ENCODE data around the gene HDAC4. TPM values are rescaled to one million over a fixed set of nuclear protein-coding genes. Genes with fewer than 3 reads are reported as not detected.

The HDAC4 gene
- total and polyA plus RNA-seq, 9 of the 15 experiments (the other 6 are each of a cell fraction or from before 2014, with no cell fraction given), result 0.11 to 20.2 (median 4.0) TPM

- TF ChIP-seq, protein P1, sequence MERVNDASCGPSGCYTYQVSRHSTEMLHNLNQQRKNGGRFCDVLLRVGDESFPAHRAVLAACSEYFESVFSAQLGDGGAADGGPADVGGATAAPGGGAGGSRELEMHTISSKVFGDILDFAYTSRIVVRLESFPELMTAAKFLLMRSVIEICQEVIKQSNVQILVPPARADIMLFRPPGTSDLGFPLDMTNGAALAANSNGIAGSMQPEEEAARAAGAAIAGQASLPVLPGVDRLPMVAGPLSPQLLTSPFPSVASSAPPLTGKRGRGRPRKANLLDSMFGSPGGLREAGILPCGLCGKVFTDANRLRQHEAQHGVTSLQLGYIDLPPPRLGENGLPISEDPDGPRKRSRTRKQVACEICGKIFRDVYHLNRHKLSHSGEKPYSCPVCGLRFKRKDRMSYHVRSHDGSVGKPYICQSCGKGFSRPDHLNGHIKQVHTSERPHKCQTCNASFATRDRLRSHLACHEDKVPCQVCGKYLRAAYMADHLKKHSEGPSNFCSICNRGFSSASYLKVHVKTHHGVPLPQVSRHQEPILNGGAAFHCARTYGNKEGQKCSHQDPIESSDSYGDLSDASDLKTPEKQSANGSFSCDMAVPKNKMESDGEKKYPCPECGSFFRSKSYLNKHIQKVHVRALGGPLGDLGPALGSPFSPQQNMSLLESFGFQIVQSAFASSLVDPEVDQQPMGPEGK (CRISPR knock-in tag; IDR thresholded peaks at IDR 0.05; ENCODE audit: borderline replicate concordance), result no peak
- TF ChIP-seq, protein P2, sequence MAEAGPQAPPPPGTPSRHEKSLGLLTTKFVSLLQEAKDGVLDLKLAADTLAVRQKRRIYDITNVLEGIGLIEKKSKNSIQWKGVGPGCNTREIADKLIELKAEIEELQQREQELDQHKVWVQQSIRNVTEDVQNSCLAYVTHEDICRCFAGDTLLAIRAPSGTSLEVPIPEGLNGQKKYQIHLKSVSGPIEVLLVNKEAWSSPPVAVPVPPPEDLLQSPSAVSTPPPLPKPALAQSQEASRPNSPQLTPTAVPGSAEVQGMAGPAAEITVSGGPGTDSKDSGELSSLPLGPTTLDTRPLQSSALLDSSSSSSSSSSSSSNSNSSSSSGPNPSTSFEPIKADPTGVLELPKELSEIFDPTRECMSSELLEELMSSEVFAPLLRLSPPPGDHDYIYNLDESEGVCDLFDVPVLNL (CRISPR knock-in tag; IDR thresholded peaks at IDR 0.05; ENCODE audit: low read depth), result no peak
- TF ChIP-seq ZNF444 (CRISPR knock-in tag; IDR thresholded peaks at IDR 0.05), result no peak
- TF ChIP-seq TFAM (CRISPR knock-in tag; conservative IDR thresholded peaks at IDR 0.05), result no peak
Measured at GRCh38 chr2:239146011-239146641, 254.7 kb downstream of the HDAC4 start (continued).

DNA sequence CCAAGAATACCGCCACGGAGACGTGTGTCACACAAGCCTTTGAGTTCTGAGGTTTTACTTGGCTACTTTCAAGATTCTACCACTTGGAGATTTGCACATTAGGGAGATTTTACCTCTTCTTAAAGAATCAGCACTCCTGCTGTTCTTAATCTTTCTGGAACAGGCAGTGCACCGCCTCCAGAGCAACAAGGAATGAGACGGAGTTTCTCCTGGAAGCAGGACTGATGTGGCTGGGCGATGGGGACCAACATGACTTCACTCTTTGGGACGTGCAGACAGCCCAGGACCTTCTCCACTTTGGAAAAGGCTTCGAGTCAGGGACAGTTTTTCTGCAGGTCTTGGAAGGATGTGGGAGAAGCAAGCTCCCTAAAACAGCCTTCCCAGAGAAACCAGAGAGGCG, 255.2 kb downstream of the HDAC4 start:
- TF ChIP-seq STAT5A (IDR thresholded peaks at IDR 0.05; ENCODE audit: borderline replicate concordance, low read length), result no peak
- DNase-seq (ENCODE audit: extremely low read depth in 1 of 4, low spot score in 3 of 4) (no peak), ATAC-seq (no peak), FAIRE-seq (no peak)
- Histone ChIP-seq H3K27ac (ENCODE audit: extremely low read depth, low read depth, low read length) (no peak overlapping the region), H3K4me3 (no peak overlapping the region), H3K9me3 (replicated peaks; ENCODE audit: control insufficient read depth, insufficient read depth, low read depth, low read length) (no peaks in the 10 kb centered on the region), H3K79me2 (ENCODE audit: control insufficient read depth, insufficient read depth, low read length) (no peaks in the 10 kb centered on the region), H3K27me3 (ENCODE audit: control insufficient read depth in 2 of 2, insufficient read depth in 2 of 2, low read length in 2 of 2) (no peaks in the 10 kb centered on the region), H2AFZ (ENCODE audit: low read depth, low read length) (no peak overlapping the region), H3K9me1 (ENCODE audit: control insufficient read depth, insufficient read depth, low read length) (no peaks in the 10 kb centered on the region), H3K9ac (ENCODE audit: insufficient read depth in 1 of 2, low read depth in 2 of 2, low read length in 2 of 2) (no peak overlapping the region), H3K4me1 (replicated peaks in 1 of 2; ENCODE audit: control insufficient read depth in 2 of 2, insufficient read depth in 2 of 2, low read length in 2 of 2) (no peaks in the 10 kb centered on the region), H3K36me3 (ENCODE audit: control insufficient read depth, insufficient read depth, low read length) (peaks cover 10% of the 10 kb centered on the region; the same call in 2 of the 3 replicates), H3K4me2 (ENCODE audit: insufficient read depth, low read length) (no peak overlapping the region), H4K20me1 (replicated peaks; ENCODE audit: control insufficient read depth, insufficient read depth, low read length) (0 out of 2 replicates have a peak, but pooled peaks cover 7% of the 10 kb centered on the region)
- 79% methylated on average over 7 of the region's 9 CpGs for WGBS (ENCODE audit: insufficient coverage, low coverage, missing lambda C conversion rate)
- ChIA-PET CTCF (ENCODE audit: low intra/inter-chr PET ratio) (no interaction called here), POLR2A (no interaction called here)
- no TSS peak for BruUV-seq (replicated peaks)
- in situ Hi-C loops (cut with MboI), result no loop called here
- intact Hi-C loops (cut with micrococcal nuclease), result no loop called here
